ENCODE results near the gene HTRA1.

The HTRA1 gene

DNA sequence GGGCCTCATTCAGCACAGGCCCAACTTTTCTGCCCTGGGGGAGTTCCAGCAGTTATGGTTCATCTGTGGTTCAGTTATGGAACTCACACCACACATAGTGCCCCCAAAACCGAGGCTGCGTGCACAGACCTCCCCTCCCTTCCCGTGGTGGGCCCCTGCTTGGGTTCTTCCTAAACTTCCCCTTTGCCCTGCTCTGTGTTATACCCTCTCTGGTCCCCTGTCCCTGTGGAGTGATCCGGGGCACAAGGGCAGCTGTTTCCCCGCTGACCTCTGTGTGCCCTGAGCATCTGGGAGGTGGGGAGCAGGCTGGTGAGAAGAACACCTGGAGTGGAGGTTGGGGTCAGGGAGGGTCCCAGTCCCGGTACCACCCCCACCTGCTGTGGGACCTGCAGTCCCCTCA, 39.4 kb downstream of the HTRA1 start:
- no peaks in the 10 kb centered on the region for H3K9me2 ChIP-seq (replicated peaks; ENCODE audit: low read depth, low read length)
- no peak overlapping the region for H3K4me3 ChIP-seq (ENCODE audit: low read length, poor library complexity, severe bottlenecking)

DNA sequence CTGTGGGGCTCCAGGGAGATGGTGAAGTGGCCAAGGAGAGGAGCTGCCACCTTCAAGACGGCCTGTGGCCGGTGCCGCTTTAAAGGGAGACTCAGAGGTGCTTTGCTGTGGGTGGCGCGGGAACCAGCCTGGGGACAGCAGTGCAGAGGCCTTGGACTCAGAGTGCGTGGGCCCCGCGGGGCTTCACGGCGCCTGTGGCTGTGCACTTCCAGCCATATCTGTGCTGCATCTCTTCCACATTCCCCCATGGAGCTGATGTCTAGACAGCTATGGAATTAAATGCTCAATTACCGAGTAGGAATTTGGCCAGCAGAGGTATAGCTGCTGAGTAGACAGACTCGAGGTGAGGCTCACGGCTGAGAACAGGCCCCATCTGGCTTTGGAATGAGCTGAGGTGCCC, 41.7 kb downstream of the HTRA1 start:
- Histone ChIP-seq H3K4me1 (ENCODE audit: insufficient read depth, low read length, poor library complexity, severe bottlenecking) (no peaks in the 10 kb centered on the region), H3K9ac (ENCODE audit: low read depth, low read length, poor library complexity, severe bottlenecking) (no peak overlapping the region), H3K9me3 (ENCODE audit: insufficient read depth, low read depth, low read length) (no peaks in the 10 kb centered on the region), H3K9me2 (replicated peaks; ENCODE audit: low read depth, low read length) (no peaks in the 10 kb centered on the region), H4K20me1 (ENCODE audit: insufficient read depth, low read length, poor library complexity, severe bottlenecking) (no peaks in the 10 kb centered on the region), H3K36me3 (ENCODE audit: insufficient read depth, low read length) (no peaks in the 10 kb centered on the region), H3K79me2 (ENCODE audit: insufficient read depth, low read length) (no peaks in the 10 kb centered on the region), H3K4me3 (ENCODE audit: low read length, poor library complexity, severe bottlenecking) (no peak overlapping the region), H3K27me3 (ENCODE audit: insufficient read depth, low read length, poor library complexity, severe bottlenecking) (no peaks in the 10 kb centered on the region), H3F3A (ENCODE audit: low read depth) (no peaks in the 10 kb centered on the region), H3K4me2 (ENCODE audit: low read depth, low read length, poor library complexity, severe bottlenecking) (no peak overlapping the region), H2AFZ (ENCODE audit: low read length) (no peak overlapping the region)
- TF ChIP-seq, protein P1, sequence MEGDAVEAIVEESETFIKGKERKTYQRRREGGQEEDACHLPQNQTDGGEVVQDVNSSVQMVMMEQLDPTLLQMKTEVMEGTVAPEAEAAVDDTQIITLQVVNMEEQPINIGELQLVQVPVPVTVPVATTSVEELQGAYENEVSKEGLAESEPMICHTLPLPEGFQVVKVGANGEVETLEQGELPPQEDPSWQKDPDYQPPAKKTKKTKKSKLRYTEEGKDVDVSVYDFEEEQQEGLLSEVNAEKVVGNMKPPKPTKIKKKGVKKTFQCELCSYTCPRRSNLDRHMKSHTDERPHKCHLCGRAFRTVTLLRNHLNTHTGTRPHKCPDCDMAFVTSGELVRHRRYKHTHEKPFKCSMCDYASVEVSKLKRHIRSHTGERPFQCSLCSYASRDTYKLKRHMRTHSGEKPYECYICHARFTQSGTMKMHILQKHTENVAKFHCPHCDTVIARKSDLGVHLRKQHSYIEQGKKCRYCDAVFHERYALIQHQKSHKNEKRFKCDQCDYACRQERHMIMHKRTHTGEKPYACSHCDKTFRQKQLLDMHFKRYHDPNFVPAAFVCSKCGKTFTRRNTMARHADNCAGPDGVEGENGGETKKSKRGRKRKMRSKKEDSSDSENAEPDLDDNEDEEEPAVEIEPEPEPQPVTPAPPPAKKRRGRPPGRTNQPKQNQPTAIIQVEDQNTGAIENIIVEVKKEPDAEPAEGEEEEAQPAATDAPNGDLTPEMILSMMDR (conservative IDR thresholded peaks at IDR 0.05; ENCODE audit: low read length) = no peak
- no peak for TF ChIP-seq EZH2phosphoT487 (IDR thresholded peaks at IDR 0.05; ENCODE audit: borderline replicate concordance)

More for the DNA sequence above, 39.4 kb downstream of the HTRA1 start:
- no peaks in the 10 kb centered on the region for H3K36me3 ChIP-seq (ENCODE audit: insufficient read depth, low read length)
- no peak overlapping the region for H3K9ac ChIP-seq (ENCODE audit: low read depth, low read length, poor library complexity, severe bottlenecking)
- no peak overlapping the region for H3K4me2 ChIP-seq (ENCODE audit: low read depth, low read length, poor library complexity, severe bottlenecking)
- no peaks in the 10 kb centered on the region for H3K27me3 ChIP-seq (ENCODE audit: insufficient read depth, low read length, poor library complexity, severe bottlenecking)
- no peaks in the 10 kb centered on the region for H3K79me2 ChIP-seq (ENCODE audit: insufficient read depth, low read length)
- no peaks in the 10 kb centered on the region for H4K20me1 ChIP-seq (ENCODE audit: insufficient read depth, low read length, poor library complexity, severe bottlenecking)
- H3K4me1 ChIP-seq (ENCODE audit: insufficient read depth, low read length, poor library complexity, severe bottlenecking) = no peaks in the 10 kb centered on the region
- H3F3A ChIP-seq (ENCODE audit: low read depth) = no peaks in the 10 kb centered on the region
- no peak overlapping the region for H2AFZ ChIP-seq (ENCODE audit: low read length)
- no peaks in the 10 kb centered on the region for H3K9me3 ChIP-seq (ENCODE audit: insufficient read depth, low read depth, low read length)
- TF ChIP-seq, protein P1 (conservative IDR thresholded peaks at IDR 0.05; ENCODE audit: low read length) = no peak
- TF ChIP-seq EZH2phosphoT487 (IDR thresholded peaks at IDR 0.05; ENCODE audit: borderline replicate concordance) = no peak

DNA sequence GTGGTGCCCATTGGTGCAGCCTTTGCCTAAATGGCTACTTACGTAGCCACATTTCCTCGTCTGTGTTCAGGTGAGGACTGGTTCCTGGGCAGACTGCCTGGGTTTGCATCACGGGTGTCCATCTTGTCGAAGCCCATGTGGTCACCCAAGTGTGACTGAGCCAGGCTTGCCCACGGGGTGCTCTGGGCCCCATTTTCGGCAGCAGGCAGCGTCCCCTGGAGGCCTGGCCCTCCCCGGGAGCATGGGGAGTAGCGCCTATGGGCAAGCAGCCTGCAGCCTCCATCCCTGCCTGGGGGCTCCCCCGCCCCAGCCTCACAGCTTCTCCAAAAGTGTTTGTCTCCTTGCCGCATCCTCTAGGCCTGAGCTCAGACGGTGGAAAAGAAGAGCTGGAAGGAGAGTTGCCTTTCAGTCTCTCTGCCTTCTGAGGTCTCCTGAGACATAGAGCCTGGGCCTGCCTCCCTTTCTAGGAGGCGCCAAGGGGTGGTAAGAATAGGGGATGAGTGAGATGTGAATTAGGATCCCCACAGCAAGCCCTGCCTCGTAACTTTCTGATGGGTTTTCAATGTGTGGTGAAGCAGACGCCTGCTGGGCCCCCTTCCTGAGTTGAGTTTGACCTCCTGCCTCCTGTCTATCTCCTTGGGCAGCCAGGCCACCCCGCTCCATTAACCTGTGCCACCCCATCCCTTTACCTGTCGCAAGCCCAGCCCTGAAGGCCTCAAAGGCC, 42.7 kb downstream of the HTRA1 start:
- Histone ChIP-seq H3K4me1 (ENCODE audit: insufficient read depth, low read length, poor library complexity, severe bottlenecking) (no peaks in the 10 kb centered on the region), H3K9me2 (replicated peaks; ENCODE audit: low read depth, low read length) (no peaks in the 10 kb centered on the region), H4K20me1 (ENCODE audit: insufficient read depth, low read length, poor library complexity, severe bottlenecking) (no peaks in the 10 kb centered on the region), H3K9me3 (ENCODE audit: insufficient read depth, low read depth, low read length) (no peaks in the 10 kb centered on the region), H3K79me2 (ENCODE audit: insufficient read depth, low read length) (no peaks in the 10 kb centered on the region), H3K27me3 (ENCODE audit: insufficient read depth, low read length, poor library complexity, severe bottlenecking) (no peaks in the 10 kb centered on the region), H2AFZ (ENCODE audit: low read length) (no peak overlapping the region), H3K9ac (ENCODE audit: low read depth, low read length, poor library complexity, severe bottlenecking) (no peak overlapping the region), H3K4me3 (ENCODE audit: low read length, poor library complexity, severe bottlenecking) (no peak overlapping the region), H3K36me3 (ENCODE audit: insufficient read depth, low read length) (no peaks in the 10 kb centered on the region), H3K4me2 (ENCODE audit: low read depth, low read length, poor library complexity, severe bottlenecking) (no peak overlapping the region), H3F3A (ENCODE audit: low read depth) (no peaks in the 10 kb centered on the region)
- no peak for TF ChIP-seq EZH2phosphoT487 (IDR thresholded peaks at IDR 0.05; ENCODE audit: borderline replicate concordance)
- TF ChIP-seq, protein P1 (conservative IDR thresholded peaks at IDR 0.05; ENCODE audit: low read length) = no peak

Measured in Loucy (cell line).